NCI-H82 treated with DMSO at 0.1 percent for 48 hours (cell line): Measurements from ENCODE around the gene EFHD2.
"Not testable (repeated sequence)": the region's sequence is repeated elsewhere in the genome, so short reads cannot be mapped to it uniquely, and the experiment has no call there.

Source experiments
- DNase-seq: peaks from one replicate; lab custom pipeline; 2025; ENCODE audit not compliant: unreplicated experiment; lab: John Stamatoyannopoulos, UW

The EFHD2 gene

DNA sequence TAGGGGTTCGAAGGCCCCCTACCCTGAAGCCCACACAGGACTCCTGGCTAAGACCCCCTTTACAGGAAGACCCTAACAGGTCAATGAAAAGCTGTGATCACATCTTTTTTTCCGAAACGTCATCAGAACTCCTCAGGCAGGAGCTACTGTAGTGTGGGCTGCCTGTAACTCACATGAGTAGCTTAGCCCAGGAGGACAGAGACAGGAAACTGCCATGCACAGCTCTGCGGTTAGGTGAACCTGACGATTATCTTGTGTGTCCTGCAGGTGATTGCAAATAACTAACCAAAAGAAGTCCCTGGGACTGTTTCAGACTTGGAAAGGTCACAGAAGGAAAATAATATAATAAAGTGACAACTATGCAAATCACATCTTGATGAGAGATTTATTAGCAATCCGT lies 62.0 kb downstream of the EFHD2 start:
- DNase-seq = not testable (repeated sequence)

DNA sequence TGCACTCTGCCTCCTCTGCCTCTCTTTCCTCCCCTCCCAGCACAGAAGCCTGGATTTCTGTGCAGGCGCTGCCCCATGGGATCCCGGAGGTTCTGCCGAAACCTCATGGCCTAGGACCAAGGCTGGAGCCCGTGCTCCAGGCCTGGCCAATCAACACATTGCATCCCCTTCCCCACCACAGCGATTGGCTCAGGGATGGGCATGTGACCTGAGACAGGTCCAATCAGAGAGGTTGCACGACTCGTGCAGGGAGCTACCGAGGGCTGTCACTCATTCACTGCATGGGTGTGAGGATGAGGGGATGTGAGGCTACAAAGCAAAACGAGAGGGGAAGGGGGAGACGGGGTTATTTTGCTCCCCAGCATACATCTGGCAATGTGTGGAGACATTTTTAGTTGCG lies 62.9 kb downstream of the EFHD2 start:
- no peak for DNase-seq

GRCh38 chr1:15475752-15476314 lies 66.1 kb downstream of the EFHD2 start, which contains the start of gene CELA2B:
TSS of gene CELA2B (plus strand) at chr1:15476104. CDS start at chr1:15476126, 22 bp downstream.
- DNase-seq = no peak

DNA sequence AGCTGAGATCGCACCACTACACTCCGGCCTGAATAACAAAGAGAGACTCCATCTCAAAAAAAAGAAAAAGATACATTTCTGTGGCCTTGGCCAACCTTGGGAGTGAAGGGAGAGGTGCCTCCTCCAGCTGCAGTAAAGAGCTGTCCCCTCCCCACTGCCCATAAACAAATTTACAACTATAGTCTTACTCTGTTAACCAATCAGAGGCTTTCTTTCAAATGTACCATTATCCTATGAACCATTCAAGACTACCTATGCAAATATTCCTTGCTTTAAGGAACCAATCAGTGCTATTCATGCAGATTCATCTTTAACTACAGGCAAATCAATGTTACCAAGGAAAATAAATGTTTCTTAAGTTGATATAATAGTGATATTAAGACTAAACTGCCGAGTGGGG lies 67.2 kb downstream of the EFHD2 start:
- no peak for DNase-seq

DNA sequence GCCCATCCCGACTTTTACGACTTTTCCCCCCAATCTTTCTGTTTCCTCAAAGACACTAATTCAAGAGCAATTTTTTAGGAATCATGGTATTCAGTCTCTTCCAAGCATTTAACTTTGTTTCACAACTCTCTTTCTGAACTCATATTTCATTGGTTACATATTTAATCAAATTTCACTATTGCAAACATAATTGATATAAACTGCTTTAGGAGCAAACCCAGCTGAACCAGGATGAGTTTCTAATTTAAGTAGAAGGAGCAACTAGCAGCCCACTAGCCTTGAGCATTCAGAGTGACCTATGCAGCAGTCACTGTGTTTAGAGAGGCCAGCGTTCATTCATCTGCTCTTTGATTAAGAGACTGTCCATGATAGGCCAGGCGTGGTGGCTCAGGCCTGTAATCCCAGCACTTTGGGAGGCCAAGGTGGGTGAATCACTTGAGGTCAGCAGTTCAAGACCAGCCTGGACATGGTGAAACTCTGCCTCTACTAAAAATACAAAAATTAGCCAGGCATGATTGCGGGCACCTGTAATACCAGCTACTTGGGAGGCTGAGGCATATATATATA lies 68.0 kb downstream of the EFHD2 start:
- no peak for DNase-seq
